SK-N-SH (cell line): ENCODE results near the gene RPA1. TPM values are rescaled to one million over a fixed set of nuclear protein-coding genes. Genes with fewer than 3 reads are reported as not detected.

ENCODE experiments used
- CTCF ChIA-PET: fragments of 300-600, 350-600 bp; formaldehyde crosslinking; extraction: SDS; loops from one replicate; lab custom pipeline; 2021; lab: Yijun Ruan, JAX
- POLR2A ChIA-PET: fragments of 350-600 bp; sonication (Branson Sonifier 250); formaldehyde crosslinking; extraction: SDS; loops from one replicate; lab custom pipeline; 2020; ENCODE audit warnings: antibody characterized with exemption, inconsistent platforms; lab: Yijun Ruan, JAX
- DNase-seq: peaks from one replicate; pipeline ENCODE4 v3.0.0; 2012
- H2AFZ ChIP-seq: fragments of 200-600 bp; sonication (generic); 2 replicates; pipeline ENCODE4 v1.8.1; 2016; ENCODE audit warnings: antibody characterized with exemption, mild to moderate bottlenecking, low read depth
- H3F3A ChIP-seq: fragments of 200-600 bp; sonication (generic); replicated peaks from 2 replicates; pipeline ENCODE3; 2016; ENCODE audit warnings: antibody characterized with exemption, mild to moderate bottlenecking; ENCODE audit not compliant: insufficient read depth
- H3K27ac ChIP-seq, 2 experiments: fragments of 200-500 bp in 1 of 2; fragments of 200-600 bp in 1 of 2; sonication (Bioruptor generic) in 1 of 2; sonication (generic), shearing (Covaris generic) in 1 of 2; 2 replicates each; pipeline versions ENCODE4 v1.5.1 to v1.6.1; 2014 to 2016; ENCODE audit warnings: low read depth in 2 of 2, inconsistent platforms in 1 of 2, low read length in 1 of 2, mild to moderate bottlenecking in 1 of 2, mixed read lengths in 1 of 2
- H3K27me3 ChIP-seq: fragments of 200-600 bp; sonication (generic), shearing (Covaris generic); 2 replicates; pipeline ENCODE4 v1.6.1; 2016; ENCODE audit warnings: mixed run types; ENCODE audit not compliant: insufficient read depth
- H3K36me3 ChIP-seq, 2 experiments: fragments of 200-500 bp in 1 of 2; fragments of 200-600 bp in 1 of 2; sonication (Bioruptor generic) in 1 of 2; sonication (generic) in 1 of 2; replicated peaks in 1 of 2; 2 replicates each; pipeline versions ENCODE3 to v1.5.1; 2014 to 2016; ENCODE audit warnings: low read length in 1 of 2, mild to moderate bottlenecking in 1 of 2; ENCODE audit not compliant: insufficient read depth in 2 of 2, control insufficient read depth in 1 of 2
- H3K4me1 ChIP-seq, 2 experiments: fragments of 200-500 bp in 1 of 2; fragments of 200-600 bp in 1 of 2; sonication (Bioruptor generic) in 1 of 2; sonication (generic), shearing (Covaris generic) in 1 of 2; 2 replicates each; pipeline versions ENCODE4 v1.5.1 to v1.6.1; 2014 to 2016; ENCODE audit warnings: low read depth in 1 of 2, low read length in 1 of 2, mixed run types in 1 of 2; ENCODE audit not compliant: insufficient read depth in 2 of 2, control insufficient read depth in 1 of 2
- H3K4me2 ChIP-seq: fragments of 200-600 bp; sonication (generic), shearing (Covaris generic); 2 replicates; pipeline ENCODE4 v1.6.1; 2017; ENCODE audit warnings: mixed run types
- H3K4me3 ChIP-seq, 2 experiments: fragments of 200-500 bp in 1 of 2; fragments of 200-600 bp in 1 of 2; sonication (Bioruptor generic) in 1 of 2; sonication (generic), shearing (Covaris generic) in 1 of 2; 2 replicates each; pipeline versions ENCODE4 v1.5.1 to v1.8.1; 2014 to 2016; ENCODE audit warnings: low read depth in 2 of 2, inconsistent platforms in 1 of 2, low read length in 1 of 2, mild to moderate bottlenecking in 1 of 2, mixed read lengths in 1 of 2, moderate library complexity in 1 of 2
- H3K79me2 ChIP-seq: fragments of 200-600 bp; sonication (generic); 2 replicates; pipeline ENCODE4 v1.8.1; 2017; ENCODE audit warnings: mild to moderate bottlenecking; ENCODE audit not compliant: insufficient read depth
- H3K9ac ChIP-seq: fragments of 200-600 bp; sonication (generic); 2 replicates; pipeline ENCODE4 v1.6.1; 2017; ENCODE audit warnings: mixed run types
- H3K9me2 ChIP-seq: fragments of 200-600 bp; sonication (generic); 2 replicates; pipeline ENCODE4 v1.6.1; 2017; ENCODE audit warnings: mixed run types
- H3K9me3 ChIP-seq: fragments of 200-600 bp; sonication (generic); 2 replicates; pipeline ENCODE4 v1.6.1; 2017; ENCODE audit warnings: mixed run types, mild to moderate bottlenecking, moderate library complexity
- H4K20me1 ChIP-seq: fragments of 200-600 bp; sonication (generic); 2 replicates; pipeline ENCODE4 v1.6.1; 2017; ENCODE audit warnings: mild to moderate bottlenecking, mixed run types; ENCODE audit not compliant: insufficient read depth
- CHD2 ChIP-seq: fragments of 150-350 bp; IDR thresholded peaks from 2 replicates; pipeline ENCODE4 v1.6.1; 2018; ENCODE audit warnings: low read length; ENCODE audit not compliant: partially characterized antibody
- EP300 ChIP-seq, 2 experiments: IDR thresholded peaks; 2 replicates each; pipeline versions ENCODE4 v1.4.0 to v1.6.1; 2012; ENCODE audit warnings: borderline replicate concordance in 1 of 2, low read depth in 1 of 2, low read length in 1 of 2
- EZH2phosphoT487 ChIP-seq: fragments of 200-600 bp; sonication (generic); IDR thresholded peaks from 2 replicates; pipeline ENCODE4 v1.6.1; 2017; ENCODE audit warnings: low read depth, mixed run types, mild to moderate bottlenecking, antibody characterized with exemption, moderate library complexity, borderline replicate concordance
- FOSL2 ChIP-seq: IDR thresholded peaks from 2 replicates; pipeline ENCODE4 v1.4.0; 2012; ENCODE audit warnings: low read depth, mild to moderate bottlenecking, moderate library complexity, borderline replicate concordance
- FOXJ3 ChIP-seq: sonication (generic); formaldehyde crosslinking; IDR thresholded peaks from 2 replicates; pipeline ENCODE4 v1.5.1; 2020; ENCODE audit warnings: mild to moderate bottlenecking, missing genetic modification reagents
- POLR2AphosphoS5 ChIP-seq: IDR thresholded peaks from 2 replicates; pipeline ENCODE4 v1.6.1; 2012; ENCODE audit warnings: low read depth, low read length
- RAD21 ChIP-seq: IDR thresholded peaks from 2 replicates; pipeline ENCODE4 v1.6.1; 2012; ENCODE audit warnings: mild to moderate bottlenecking, low read length
- RCOR1 ChIP-seq: fragments of 150-350 bp; IDR thresholded peaks from 2 replicates; pipeline ENCODE4 v1.6.1; 2017; ENCODE audit warnings: antibody characterized with exemption, low read length
- RFX5 ChIP-seq: IDR thresholded peaks from 2 replicates; pipeline ENCODE4 v1.6.1; 2012; ENCODE audit warnings: mild to moderate bottlenecking, improper control_type of control experiment, low read length
- SMC3 ChIP-seq: IDR thresholded peaks from 2 replicates; pipeline ENCODE4 v1.6.1; 2012; ENCODE audit warnings: low read depth, low read length, improper control_type of control experiment
- TAF1 ChIP-seq: IDR thresholded peaks from 2 replicates; pipeline ENCODE4 v1.6.1; 2012; ENCODE audit warnings: low read depth, mild to moderate bottlenecking, low read length, moderate library complexity, borderline replicate concordance
- USF2 ChIP-seq: fragments of 150-350 bp; IDR thresholded peaks from 2 replicates; pipeline ENCODE4 v1.6.1; 2017; ENCODE audit warnings: antibody characterized with exemption, low read length, low read depth, borderline replicate concordance
- WGBS: methylation state at CpG from one replicate; pipeline ENCODE4 v1.1.6; 2017; ENCODE audit warnings: low lambda C conversion rate; 5-methylcytosine and 5-hydroxymethylcytosine counted together
- polyA plus RNA-seq, 3 experiments: library from polyadenylated mRNA; depleted of rRNA; stranded (reverse); fragments of >200 nt; gene quantifications; 2 replicates each; pipeline ENCODE4 v1.2.3, GENCODE V29; 2012
- TF ChIP-seq, protein P1 (sequence below): IDR thresholded peaks from 2 replicates; pipeline ENCODE4 v1.4.0; 2012; ENCODE audit warnings: low read depth, borderline replicate concordance
- TF ChIP-seq, protein P2 (sequence below): IDR thresholded peaks from 2 replicates; pipeline ENCODE4 v1.4.0; 2012; ENCODE audit warnings: low read depth, borderline replicate concordance

RPA1 gene
- polyA plus RNA-seq, 1 of the 3 experiments (the other 2 are of a cell fraction) = 47.2 TPM

DNA sequence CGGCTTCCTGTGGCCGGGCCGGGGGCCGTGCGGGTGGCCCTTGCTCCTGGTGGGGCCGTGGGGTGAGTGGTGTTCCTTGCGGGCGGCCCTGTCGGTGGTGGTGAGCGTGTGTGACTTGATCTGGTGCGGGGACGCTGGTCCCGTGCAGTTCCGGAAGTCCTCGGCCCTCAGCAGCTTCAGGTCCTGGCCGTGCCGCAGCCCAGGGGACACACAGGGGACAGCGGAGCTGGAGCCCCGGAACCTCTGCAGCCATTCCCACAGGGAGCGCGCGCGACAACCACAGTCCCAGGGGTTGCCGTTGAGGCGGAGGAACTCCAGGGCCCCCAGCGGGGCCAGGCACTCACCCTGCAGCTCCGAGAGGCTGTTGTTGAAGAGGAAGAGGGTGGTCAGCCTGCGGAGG lies 107.0 kb downstream of the RPA1 start:
- no peaks in the 10 kb centered on the region for H3K9me3 ChIP-seq
- no peak for TF ChIP-seq POLR2AphosphoS5
- TF ChIP-seq SMC3 = no peak
- 85% methylated on average over 13 of the region's 28 CpGs for WGBS
- H4K20me1 ChIP-seq = no peaks in the 10 kb centered on the region
- no peak overlapping the region for H3K4me3 ChIP-seq
- no peaks in the 10 kb centered on the region for H3F3A ChIP-seq
- CTCF ChIA-PET = no interaction called here
- no peak overlapping the region for H3K9ac ChIP-seq
- H3K27me3 ChIP-seq = no peaks in the 10 kb centered on the region
- peaks cover 0 to 11% of the 10 kb centered on the region in 2 experiments; a peak in 1 of 4 replicates for H3K4me1 ChIP-seq
- no peak for DNase-seq
- H3K9me2 ChIP-seq = no peaks in the 10 kb centered on the region
- H2AFZ ChIP-seq = no peak overlapping the region
- no peaks in the 10 kb centered on the region for H3K36me3 ChIP-seq
- H3K79me2 ChIP-seq = no peaks in the 10 kb centered on the region
- H3K4me2 ChIP-seq = no peak overlapping the region
- H3K27ac ChIP-seq = no peak overlapping the region
- POLR2A ChIA-PET = no interaction called here

- ChIA-PET CTCF (interaction anchor here (0.7 kb wide), 1 partner anchor 118 kb away, joined by 4 read pairs; no protein-coding TSS in a partner anchor), POLR2A (no interaction called here)
- Histone ChIP-seq H3K27me3 (no peaks in the 10 kb centered on the region), H3K79me2 (no peaks in the 10 kb centered on the region), H2AFZ (no peak overlapping the region), H3K4me1 (peaks cover 0 to 11% of the 10 kb centered on the region in 2 experiments; a peak in 1 of 4 replicates), H3K4me3 (no peak overlapping the region), H3F3A (no peaks in the 10 kb centered on the region), H4K20me1 (no peaks in the 10 kb centered on the region), H3K9ac (no peak overlapping the region), H3K9me3 (no peaks in the 10 kb centered on the region), H3K4me2 (no peak overlapping the region), H3K9me2 (no peaks in the 10 kb centered on the region), H3K36me3 (no peaks in the 10 kb centered on the region), H3K27ac (no peak overlapping the region)
- 87% methylated on average over 16 of the region's 25 CpGs for WGBS
- no peak for DNase-seq
- TF ChIP-seq EP300 (IDR thresholded peaks at IDR 0.05; ENCODE audit: borderline replicate concordance in 1 of 2, low read depth in 1 of 2, low read length in 1 of 2) = no peak
- TF ChIP-seq, protein P1, sequence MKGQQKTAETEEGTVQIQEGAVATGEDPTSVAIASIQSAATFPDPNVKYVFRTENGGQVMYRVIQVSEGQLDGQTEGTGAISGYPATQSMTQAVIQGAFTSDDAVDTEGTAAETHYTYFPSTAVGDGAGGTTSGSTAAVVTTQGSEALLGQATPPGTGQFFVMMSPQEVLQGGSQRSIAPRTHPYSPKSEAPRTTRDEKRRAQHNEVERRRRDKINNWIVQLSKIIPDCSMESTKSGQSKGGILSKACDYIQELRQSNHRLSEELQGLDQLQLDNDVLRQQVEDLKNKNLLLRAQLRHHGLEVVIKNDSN = no peak
- no peak for TF ChIP-seq FOXJ3
- TF ChIP-seq RAD21 = no peak
- TF ChIP-seq TAF1 = no peak
- no peak for TF ChIP-seq EZH2phosphoT487
Observed at GRCh38 chr17:1937461-1937860, 107.7 kb downstream of the RPA1 start.

DNA sequence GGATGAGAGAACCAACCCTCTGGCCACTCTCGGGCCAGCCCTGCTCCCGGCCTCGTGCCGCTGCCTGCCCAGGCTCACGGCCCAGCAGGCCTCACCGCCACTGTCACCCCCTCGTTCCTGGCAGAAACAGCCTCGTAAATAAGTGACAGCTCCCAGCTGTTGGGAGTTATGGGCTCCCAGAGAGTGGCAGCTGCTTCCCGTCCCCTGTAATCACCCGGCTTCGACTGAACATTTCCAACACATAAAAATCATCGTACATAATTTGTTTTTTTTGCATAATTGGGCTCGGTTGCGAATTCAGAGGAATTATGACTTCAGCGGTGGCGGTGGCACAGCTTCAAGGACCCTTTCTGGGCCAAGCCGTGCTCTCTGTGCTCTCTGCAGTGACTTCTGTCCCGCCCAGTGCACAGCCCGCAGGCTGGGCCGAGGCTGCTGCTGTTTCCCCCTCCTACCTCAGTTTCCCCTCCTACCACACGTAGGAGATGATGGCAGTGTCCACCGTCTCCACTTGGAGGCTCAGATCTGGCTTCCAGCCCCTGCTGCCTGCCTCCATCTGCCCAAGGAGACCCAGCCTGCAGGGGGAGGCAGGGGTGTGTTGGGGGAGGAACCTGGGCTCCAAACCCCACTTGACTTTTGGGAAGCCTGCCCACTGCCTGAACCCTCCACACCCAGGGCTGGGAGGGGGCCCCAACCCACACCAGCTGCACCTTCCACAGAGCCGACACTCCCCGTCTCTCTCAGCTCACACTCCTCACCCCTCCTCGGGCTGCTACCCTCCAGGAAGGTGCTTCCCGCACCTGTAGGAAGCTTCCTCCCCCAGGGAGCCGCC lies 110.4 kb downstream of the RPA1 start:
- no peaks in the 10 kb centered on the region for H3K79me2 ChIP-seq
- ChIA-PET POLR2A (no interaction called here), CTCF (interaction anchor here (0.7 to 3.8 kb wide), 9 partner anchors 9 to 86 kb away, joined by 3 to 12 read pairs (median 3); partner anchors contain the start of gene RTN4RL1)
- H3K9me3 ChIP-seq = no peaks in the 10 kb centered on the region
- H3K4me1 ChIP-seq = peaks cover 0 to 25% of the 10 kb centered on the region in 2 experiments; a peak in 1 of 4 replicates
- no peak overlapping the region for H3K9ac ChIP-seq
- 75% methylated on average over 22 of the region's 27 CpGs for WGBS
- H2AFZ ChIP-seq = no peak overlapping the region
- no peaks in the 10 kb centered on the region for H4K20me1 ChIP-seq
- no peak overlapping the region; a peak in 1 of 4 replicates for H3K27ac ChIP-seq
- H3K4me2 ChIP-seq = no peak overlapping the region
- H3K9me2 ChIP-seq = no peaks in the 10 kb centered on the region
- no peaks in the 10 kb centered on the region for H3K36me3 ChIP-seq
- no peaks in the 10 kb centered on the region for H3K27me3 ChIP-seq
- H3K4me3 ChIP-seq = no peak overlapping the region
- no peaks in the 10 kb centered on the region for H3F3A ChIP-seq
- peak; percentile 64 for DNase-seq
- TF ChIP-seq RFX5 = no peak
- TF ChIP-seq RCOR1 = no peak
- TF ChIP-seq EP300 (IDR thresholded peaks at IDR 0.05; ENCODE audit: borderline replicate concordance in 1 of 2, low read depth in 1 of 2, low read length in 1 of 2) = no peak
- TF ChIP-seq USF2 = no peak
- TF ChIP-seq CHD2 = no peak
- no peak for TF ChIP-seq TAF1
- TF ChIP-seq, protein P1 = no peak
- TF ChIP-seq FOSL2 = no peak
- TF ChIP-seq RAD21 = no peak
- TF ChIP-seq, protein P2, sequence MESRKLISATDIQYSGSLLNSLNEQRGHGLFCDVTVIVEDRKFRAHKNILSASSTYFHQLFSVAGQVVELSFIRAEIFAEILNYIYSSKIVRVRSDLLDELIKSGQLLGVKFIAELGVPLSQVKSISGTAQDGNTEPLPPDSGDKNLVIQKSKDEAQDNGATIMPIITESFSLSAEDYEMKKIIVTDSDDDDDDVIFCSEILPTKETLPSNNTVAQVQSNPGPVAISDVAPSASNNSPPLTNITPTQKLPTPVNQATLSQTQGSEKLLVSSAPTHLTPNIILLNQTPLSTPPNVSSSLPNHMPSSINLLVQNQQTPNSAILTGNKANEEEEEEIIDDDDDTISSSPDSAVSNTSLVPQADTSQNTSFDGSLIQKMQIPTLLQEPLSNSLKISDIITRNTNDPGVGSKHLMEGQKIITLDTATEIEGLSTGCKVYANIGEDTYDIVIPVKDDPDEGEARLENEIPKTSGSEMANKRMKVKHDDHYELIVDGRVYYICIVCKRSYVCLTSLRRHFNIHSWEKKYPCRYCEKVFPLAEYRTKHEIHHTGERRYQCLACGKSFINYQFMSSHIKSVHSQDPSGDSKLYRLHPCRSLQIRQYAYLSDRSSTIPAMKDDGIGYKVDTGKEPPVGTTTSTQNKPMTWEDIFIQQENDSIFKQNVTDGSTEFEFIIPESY = no peak
